Esophagus squamous epithelium (tissue), 5 donors: Measurements from ENCODE around the gene CDON. TPM values are rescaled to one million over a fixed set of nuclear protein-coding genes. Genes with fewer than 3 reads are reported as not detected.
"Not testable (repeated sequence)": the region's sequence is repeated elsewhere in the genome, so short reads cannot be mapped to it uniquely, and the experiment has no call there.

Experiments used
- DNase-seq: peaks from one replicate; lab custom pipeline; 2025; lab: John Stamatoyannopoulos, UW
- H3K27ac ChIP-seq, 4 donors: fragments of 200-600 bp; sonication (generic); one replicate each; pipeline ENCODE4 v1.5.1; 2016 to 2019; ENCODE audit warnings: mild to moderate bottlenecking in 1 of 4
- H3K27me3 ChIP-seq, 4 donors: fragments of 200-600 bp; sonication (generic); 1 replicate in 3 of 4; 2 replicates in 1 of 4; pipeline versions ENCODE4 v1.5.1 to v1.6.0; 2017 to 2021; ENCODE audit warnings: antibody characterized with exemption in 1 of 4
- H3K36me3 ChIP-seq, 3 donors: fragments of 200-600 bp; sonication (generic); one replicate each; pipeline ENCODE4 v1.5.1; 2016 to 2019
- H3K4me1 ChIP-seq, 3 donors: fragments of 200-600 bp; sonication (generic); one replicate each; pipeline ENCODE4 v1.5.1; 2017 to 2019
- H3K4me3 ChIP-seq, 4 donors: fragments of 200-600 bp; sonication (generic); 1 replicate in 3 of 4; 2 replicates in 1 of 4; pipeline ENCODE4 v1.5.1; 2016 to 2019; ENCODE audit warnings: mild to moderate bottlenecking in 2 of 4, moderate library complexity in 1 of 4
- H3K9me3 ChIP-seq, 3 donors: fragments of 200-600 bp; sonication (generic); one replicate each; pipeline ENCODE4 v1.5.1; 2016 to 2019
- POLR2A ChIP-seq, 4 donors: fragments of 450-650 bp; IDR thresholded peaks; one replicate each; pipeline ENCODE4 v1.6.1; 2017; ENCODE audit warnings: antibody characterized with exemption in 4 of 4, mild to moderate bottlenecking in 4 of 4, moderate library complexity in 3 of 4
- WGBS, 2 donors: methylation state at CpG; one replicate each; pipeline ENCODE4 v1.1.5; 2018; 5-methylcytosine and 5-hydroxymethylcytosine counted together
- intact Hi-C: fragments of 100-400 bp; cut with DNase I; formaldehyde crosslinking; loops from one replicate; pipeline ENCODE4 v1.15.0; 2022
- total RNA-seq, 4 donors: library from RNA; depleted of rRNA; stranded (reverse); fragments of >200 nt; gene quantifications; one replicate each; pipeline ENCODE4 v1.1.0, GENCODE V29; 2016
- TF ChIP-seq, protein P1 (sequence below), 6 experiments: fragments of 450-650 bp in 4 of 6; fragments of 200-600 bp in 2 of 6; sonication (generic) in 2 of 6; IDR thresholded peaks; one replicate each; pipeline ENCODE4 v1.5.1; 2016 to 2019; ENCODE audit warnings: antibody characterized with exemption in 6 of 6, mild to moderate bottlenecking in 4 of 6, moderate library complexity in 4 of 6
- donor health status: DM: yes; HTN: yes; CAD: no.

Gene CDON
- total RNA-seq, 4 donors from 2014 or later = 2.5 to 5.5 (median 3.4) TPM

DNA sequence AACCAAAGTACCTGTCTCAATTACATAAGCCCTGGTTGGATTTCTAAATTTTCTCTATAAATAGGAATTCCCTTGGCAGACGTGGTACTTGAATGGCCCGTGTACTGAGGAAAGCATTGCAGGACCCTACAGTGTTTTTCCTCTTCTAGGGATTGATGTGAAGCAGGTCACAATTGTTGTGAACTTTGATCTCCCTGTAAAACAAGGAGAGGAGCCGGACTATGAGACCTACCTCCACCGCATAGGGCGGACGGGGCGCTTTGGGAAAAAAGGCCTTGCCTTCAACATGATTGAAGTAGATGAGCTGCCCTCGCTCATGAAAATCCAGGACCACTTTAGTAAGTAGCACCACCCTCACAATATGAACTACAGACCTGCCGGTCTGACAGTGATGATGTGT lies 141.6 kb downstream of the CDON start:
- peaks cover 0 to 46% (median 0%) of the 10 kb centered on the region in 4 donors for H3K27me3 ChIP-seq
- no peak overlapping the region for H3K4me3 ChIP-seq
- no peaks in the 10 kb centered on the region for H3K36me3 ChIP-seq
- intact Hi-C loops = loop anchor here (5.0 kb wide), 1 partner anchor 276 kb away; no protein-coding TSS in a partner anchor
- TF ChIP-seq, protein P1, sequence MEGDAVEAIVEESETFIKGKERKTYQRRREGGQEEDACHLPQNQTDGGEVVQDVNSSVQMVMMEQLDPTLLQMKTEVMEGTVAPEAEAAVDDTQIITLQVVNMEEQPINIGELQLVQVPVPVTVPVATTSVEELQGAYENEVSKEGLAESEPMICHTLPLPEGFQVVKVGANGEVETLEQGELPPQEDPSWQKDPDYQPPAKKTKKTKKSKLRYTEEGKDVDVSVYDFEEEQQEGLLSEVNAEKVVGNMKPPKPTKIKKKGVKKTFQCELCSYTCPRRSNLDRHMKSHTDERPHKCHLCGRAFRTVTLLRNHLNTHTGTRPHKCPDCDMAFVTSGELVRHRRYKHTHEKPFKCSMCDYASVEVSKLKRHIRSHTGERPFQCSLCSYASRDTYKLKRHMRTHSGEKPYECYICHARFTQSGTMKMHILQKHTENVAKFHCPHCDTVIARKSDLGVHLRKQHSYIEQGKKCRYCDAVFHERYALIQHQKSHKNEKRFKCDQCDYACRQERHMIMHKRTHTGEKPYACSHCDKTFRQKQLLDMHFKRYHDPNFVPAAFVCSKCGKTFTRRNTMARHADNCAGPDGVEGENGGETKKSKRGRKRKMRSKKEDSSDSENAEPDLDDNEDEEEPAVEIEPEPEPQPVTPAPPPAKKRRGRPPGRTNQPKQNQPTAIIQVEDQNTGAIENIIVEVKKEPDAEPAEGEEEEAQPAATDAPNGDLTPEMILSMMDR (IDR thresholded peaks at IDR 0.05) = no peak
- TF ChIP-seq POLR2A (IDR thresholded peaks at IDR 0.05) = no peak
- H3K27ac ChIP-seq = no peak overlapping the region
- 76 to 85% methylated on average over 8 of the region's 9 CpGs for WGBS, 2 donors
- H3K9me3 ChIP-seq = no peaks in the 10 kb centered on the region
- H3K4me1 ChIP-seq = no peaks in the 10 kb centered on the region
- no peak for DNase-seq

DNA sequence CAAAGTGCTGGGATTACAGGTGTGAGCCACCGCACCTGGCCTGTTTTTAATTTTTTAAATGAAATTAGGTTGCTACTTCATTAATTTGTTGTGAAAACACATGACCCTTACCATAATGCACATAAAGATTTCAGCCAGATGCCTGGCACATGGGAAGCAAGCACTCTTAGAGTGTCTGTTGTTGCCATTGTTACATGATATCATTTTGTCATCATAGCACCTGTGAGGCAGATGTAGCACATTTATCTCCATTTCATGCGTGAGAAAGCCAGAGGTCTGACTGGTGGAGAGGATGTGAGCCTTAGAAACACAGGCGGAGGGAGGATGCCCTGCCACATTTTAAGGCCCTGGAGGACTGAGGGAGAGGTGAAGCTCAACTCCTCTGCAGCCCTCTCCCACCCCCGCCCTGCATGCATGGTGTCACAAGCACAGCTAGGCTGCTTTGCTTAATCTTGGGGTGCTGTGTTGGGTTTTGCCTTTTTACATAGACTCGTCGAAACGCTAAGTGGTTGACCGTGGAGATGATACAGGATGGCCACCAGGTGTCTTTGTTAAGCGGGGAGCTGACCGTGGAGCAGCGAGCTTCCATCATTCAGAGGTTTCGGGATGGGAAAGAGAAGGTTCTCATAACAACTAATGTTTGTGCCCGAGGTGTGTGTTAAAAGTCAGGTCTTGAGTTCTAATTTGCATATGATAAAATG lies 144.4 kb downstream of the CDON start:
- 76 to 78% methylated on average over 11 to 13 of the region's 13 CpGs for WGBS, 2 donors
- H3K27ac ChIP-seq = no peak overlapping the region
- intact Hi-C loops = no loop called here
- H3K27me3 ChIP-seq = peaks cover 0 to 49% (median 0%) of the 10 kb centered on the region in 4 donors
- H3K4me1 ChIP-seq = no peaks in the 10 kb centered on the region
- TF ChIP-seq, protein P1 (IDR thresholded peaks at IDR 0.05) = no peak
- TF ChIP-seq POLR2A (IDR thresholded peaks at IDR 0.05) = no peak
- DNase-seq = no peak
- H3K9me3 ChIP-seq = no peaks in the 10 kb centered on the region
- no peak overlapping the region for H3K4me3 ChIP-seq
- H3K36me3 ChIP-seq = no peaks in the 10 kb centered on the region

DNA sequence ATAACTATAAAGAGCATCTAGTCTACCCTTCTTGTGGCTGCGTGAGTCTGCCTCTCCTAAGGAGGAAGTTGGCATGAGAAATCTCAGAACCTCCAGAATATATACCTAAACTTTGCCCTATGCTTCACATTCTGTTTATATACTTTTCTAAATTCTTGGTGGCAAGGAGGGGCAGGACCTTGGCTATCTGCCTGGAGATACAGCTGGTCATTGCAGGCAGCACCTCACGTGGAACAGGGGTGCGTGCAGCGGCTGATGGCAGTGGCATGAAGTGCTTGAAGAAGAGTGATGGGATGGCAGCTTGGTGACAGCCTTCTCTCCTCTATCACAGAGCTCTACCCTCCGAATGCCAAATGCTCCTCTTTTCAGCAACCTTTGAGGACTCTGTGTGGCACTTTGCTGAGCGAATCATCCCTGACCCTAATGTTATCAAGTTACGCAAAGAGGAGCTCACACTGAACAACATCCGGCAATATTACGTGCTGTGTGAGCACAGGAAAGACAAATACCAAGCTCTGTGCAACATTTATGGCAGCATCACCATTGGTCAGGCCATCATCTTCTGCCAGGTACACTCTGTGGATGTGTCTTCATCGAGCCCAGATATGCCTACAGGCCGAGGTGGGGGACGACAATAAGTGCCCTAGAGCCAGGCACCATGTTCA lies 145.9 kb downstream of the CDON start:
- Histone ChIP-seq H3K4me1 (no peaks in the 10 kb centered on the region), H3K27me3 (peaks cover 0 to 45% (median 0%) of the 10 kb centered on the region in 4 donors), H3K27ac (no peak overlapping the region), H3K4me3 (no peak overlapping the region), H3K36me3 (no peaks in the 10 kb centered on the region), H3K9me3 (no peaks in the 10 kb centered on the region)
- no peak for DNase-seq
- intact Hi-C loops = no loop called here
- WGBS, 2 donors = 78 to 82% methylated on average over 9 to 12 of the region's 12 CpGs
- TF ChIP-seq POLR2A (IDR thresholded peaks at IDR 0.05) = no peak
- TF ChIP-seq, protein P1 (IDR thresholded peaks at IDR 0.05) = no peak

DNA sequence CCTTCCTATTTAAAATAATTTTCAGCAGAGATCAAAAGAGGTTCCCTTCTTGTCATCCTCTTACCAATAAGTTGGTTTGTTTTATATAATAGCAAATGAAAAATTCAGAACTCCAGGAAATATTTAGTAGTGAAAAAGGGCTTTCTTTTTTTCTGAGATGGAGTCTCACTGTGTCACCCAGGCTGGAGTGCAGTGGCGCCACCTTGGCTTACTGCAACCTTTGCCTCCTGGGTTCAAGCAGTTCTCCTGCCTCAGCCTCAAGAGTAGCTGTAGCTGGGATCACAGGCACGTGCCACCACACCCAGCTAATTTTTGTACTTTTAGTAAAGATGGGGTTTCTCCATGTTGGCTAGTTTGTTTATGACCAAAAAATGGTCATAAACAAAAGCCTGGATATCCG lies 148.1 kb downstream of the CDON start:
- 69 to 88% methylated on average over 3 of the region's 3 CpGs for WGBS, 2 donors
- intact Hi-C loops, H3K4me3 ChIP-seq, DNase-seq, H3K4me1 ChIP-seq, H3K27ac ChIP-seq, H3K9me3 ChIP-seq, H3K36me3 ChIP-seq: not testable (repeated sequence)
- peaks cover 0 to 44% (median 0%) of the 10 kb centered on the region in 4 donors for H3K27me3 ChIP-seq

DNA sequence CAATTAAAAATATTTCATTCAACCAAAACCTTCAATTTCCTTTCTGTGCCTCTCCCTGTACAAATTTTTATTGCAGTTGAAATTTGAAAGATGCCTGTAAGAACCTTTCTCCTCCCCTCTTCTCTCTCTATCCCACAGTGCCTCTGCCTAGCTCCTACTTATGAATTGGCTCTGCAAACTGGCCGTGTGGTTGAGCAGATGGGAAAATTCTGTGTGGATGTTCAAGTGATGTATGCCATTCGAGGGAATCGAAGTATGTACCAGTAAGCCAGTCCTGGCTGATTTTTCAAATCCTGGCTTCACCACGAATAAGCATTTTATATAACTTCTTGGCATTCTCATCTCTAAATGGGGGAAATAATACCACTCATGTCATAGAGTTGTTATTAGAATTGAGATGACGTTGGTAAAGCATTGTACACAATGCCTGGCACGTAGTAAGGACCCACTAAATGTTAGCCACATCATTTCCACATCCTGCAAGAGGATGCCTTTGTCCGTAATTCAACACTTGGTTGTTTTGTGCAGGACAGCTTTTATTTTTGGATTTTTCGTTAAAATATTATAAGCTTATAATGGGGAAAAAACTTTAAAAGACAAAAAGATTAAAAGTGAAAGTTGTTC lies 152.3 kb downstream of the CDON start:
- Histone ChIP-seq H3K4me3 (no peak overlapping the region), H3K36me3 (no peaks in the 10 kb centered on the region), H3K27ac (no peak overlapping the region), H3K9me3 (no peaks in the 10 kb centered on the region), H3K4me1 (no peaks in the 10 kb centered on the region), H3K27me3 (peaks cover 0 to 29% (median 0%) of the 10 kb centered on the region in 4 donors)
- no peak for DNase-seq
- TF ChIP-seq POLR2A (IDR thresholded peaks at IDR 0.05) = no peak
- TF ChIP-seq, protein P1 (IDR thresholded peaks at IDR 0.05) = no peak
- 64 to 72% methylated on average over 8 of the region's 8 CpGs for WGBS, 2 donors
- intact Hi-C loops = no loop called here

Other genes starting within 250 kb of the CDON start
- gene PATE4, start 229.6 kb downstream of the CDON start, total RNA-seq = not detected
- gene HYLS1, start 175.2 kb downstream of the CDON start, total RNA-seq = 1 to 10 TPM; 1.4 to 5.0 (median 4.0) TPM
- gene PUS3, start 159.7 kb downstream of the CDON start, total RNA-seq = 10 to 100 TPM in 2 of 4 donors, 1 to 10 TPM in 2; 9.2 to 11.9 (median 10.7) TPM
- under 1 TPM in 1 of 4 donors, not detected in 3; 0.38 TPM for gene DDX25, start 158.4 kb downstream of the CDON start, total RNA-seq
- gene VSIG10L2, start 116.8 kb downstream of the CDON start, total RNA-seq = under 1 TPM in 3 of 4 donors, not detected in 1; under 0.01 to 0.27 (median 0.09) TPM
- gene RPUSD4, start 148.8 kb upstream of the CDON start, total RNA-seq = 10 to 100 TPM; 11.7 to 28.6 (median 18.4) TPM
- gene FAM118B, start 148.9 kb upstream of the CDON start, total RNA-seq = 10 to 100 TPM in 3 of 4 donors, 1 to 10 TPM in 1; 6.5 to 18.5 (median 13.6) TPM
- gene SRPRA, start 206.0 kb upstream of the CDON start, total RNA-seq = 10 to 100 TPM; 60.2 to 82.0 (median 67.8) TPM
- gene FOXRED1, start 206.3 kb upstream of the CDON start, total RNA-seq = 10 to 100 TPM in 3 of 4 donors, 1 to 10 TPM in 1; 7.5 to 31.4 (median 17.4) TPM
- 1 to 10 TPM; 3.9 to 8.8 (median 7.3) TPM for gene TIRAP, start 220.2 kb upstream of the CDON start, total RNA-seq
- 10 to 100 TPM; 12.0 to 25.7 (median 14.9) TPM for gene DCPS, start 241.2 kb upstream of the CDON start, total RNA-seq